ENCODE measurements around the gene PSEN1.
A peak's percentile ranks its signal among the peaks of the same experiment; 100 is the strongest.
"Not testable (repeated sequence)": the region's sequence is repeated elsewhere in the genome, so short reads cannot be mapped to it uniquely, and the experiment has no call there.

The PSEN1 gene

DNA sequence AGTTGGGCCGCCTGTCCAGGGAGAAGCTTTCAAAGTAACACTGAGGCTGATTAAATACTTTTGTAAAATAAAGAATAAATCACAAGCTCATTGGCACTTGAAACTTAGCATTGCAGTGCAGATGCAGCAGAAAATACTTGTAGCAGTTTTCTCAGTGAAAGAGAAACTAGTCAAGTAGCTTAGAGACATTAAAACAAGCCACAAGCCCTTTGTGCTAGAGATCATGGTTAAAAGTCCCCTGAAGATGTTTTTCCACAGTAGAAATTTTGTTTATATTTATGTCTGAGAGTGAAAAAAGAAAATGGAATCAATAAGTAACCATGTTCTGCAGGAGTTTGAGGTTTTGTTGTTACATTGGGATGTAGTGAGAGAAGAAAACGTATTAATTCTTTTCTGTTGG is 5.9 kb downstream of the PSEN1 start:
- CTCF ChIA-PET: no interaction called here
- Mint-ChIP-seq H3K9me3 (no peaks in the 10 kb centered on the region), H3K27me3 (no peaks in the 10 kb centered on the region), H3K4me1 (peaks cover 35% of the 10 kb centered on the region), H3K27ac (peak overlapping the region; percentile 66), H3K36me3 (peaks cover 21% of the 10 kb centered on the region), H3K4me3 (no peak overlapping the region)
- DNase-seq: no peak

DNA sequence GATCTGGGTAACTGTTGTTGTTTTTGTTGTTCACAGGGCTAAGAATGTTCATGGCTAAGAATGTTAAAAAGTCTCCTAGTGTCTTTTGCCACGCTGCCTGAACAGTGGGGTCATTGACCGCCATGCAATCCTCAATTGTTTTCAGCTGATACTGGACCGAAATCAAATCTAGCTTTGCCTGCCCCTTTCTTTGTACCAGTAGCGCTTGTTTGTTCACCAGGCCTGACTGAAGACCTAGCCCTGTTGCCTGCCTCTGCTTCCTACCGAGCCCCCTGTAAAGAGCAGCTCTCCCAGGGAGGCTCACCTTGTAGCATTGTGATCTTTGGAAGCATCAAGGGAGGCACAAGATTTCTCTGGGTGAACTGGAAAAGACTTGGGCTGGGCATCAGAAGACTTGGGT is 6.7 kb downstream of the PSEN1 start:
- Mint-ChIP-seq H3K9me3 (no peaks in the 10 kb centered on the region), H3K27me3 (no peaks in the 10 kb centered on the region), H3K4me3 (no peak overlapping the region), H3K27ac (no peak overlapping the region), H3K4me1 (peaks cover 30% of the 10 kb centered on the region), H3K36me3 (peaks cover 17% of the 10 kb centered on the region)
- CTCF ChIA-PET: interaction anchor here (0.6 kb wide), 1 partner anchor 24 kb away, joined by 3 read pairs; no protein-coding TSS in a partner anchor
- DNase-seq: no peak

DNA sequence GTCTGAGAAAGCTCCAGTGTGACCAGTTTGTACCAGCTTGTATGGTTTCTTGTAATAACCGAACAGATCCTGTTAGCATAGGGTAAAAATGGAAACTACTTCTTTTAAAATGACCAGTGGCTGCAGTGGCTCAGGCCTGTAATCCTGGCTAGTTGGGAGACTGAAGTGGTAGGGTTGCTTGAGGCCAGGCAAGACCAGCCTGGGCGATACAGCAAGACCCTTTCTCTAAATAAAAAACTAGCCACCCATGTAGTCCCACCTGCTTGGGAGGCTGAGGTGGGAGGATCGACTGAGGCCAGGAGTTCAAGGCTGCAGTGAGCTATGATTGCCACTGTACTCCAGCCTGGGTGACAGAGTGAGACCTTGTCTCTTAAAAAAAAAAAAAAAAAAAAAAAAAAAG is 7.3 kb downstream of the PSEN1 start:
- CTCF ChIA-PET: no interaction called here
- H3K9me3 Mint-ChIP-seq: no peaks in the 10 kb centered on the region
- DNase-seq: no peak
- peaks cover 23% of the 10 kb centered on the region for H3K36me3 Mint-ChIP-seq
- H3K4me1 Mint-ChIP-seq: peaks cover 30% of the 10 kb centered on the region
- no peak overlapping the region for H3K4me3 Mint-ChIP-seq
- no peaks in the 10 kb centered on the region for H3K27me3 Mint-ChIP-seq
- H3K27ac Mint-ChIP-seq: no peak overlapping the region

DNA sequence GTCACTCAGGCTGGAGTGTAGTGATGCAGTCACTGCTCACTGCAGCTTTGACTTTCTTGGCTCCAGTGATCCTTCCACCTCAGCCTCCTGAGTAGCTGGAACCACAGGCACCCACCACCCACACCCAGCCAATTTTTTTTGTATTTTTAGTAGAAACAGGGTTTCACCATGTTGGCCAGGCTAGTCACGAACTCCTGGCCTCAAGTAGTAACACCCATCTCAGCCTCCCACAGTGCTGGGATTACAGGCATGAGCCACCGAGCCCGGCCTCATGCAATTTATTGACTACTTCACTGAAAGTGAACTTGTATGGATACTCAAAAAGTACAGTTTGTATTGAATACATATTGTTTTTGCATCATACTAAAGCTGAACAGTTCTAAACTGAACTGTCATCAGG is 9.1 kb downstream of the PSEN1 start:
- Mint-ChIP-seq H3K4me3 (no peak overlapping the region), H3K4me1 (peaks cover 28% of the 10 kb centered on the region), H3K27me3 (no peaks in the 10 kb centered on the region), H3K36me3 (peaks cover 31% of the 10 kb centered on the region), H3K9me3 (no peaks in the 10 kb centered on the region), H3K27ac (no peak overlapping the region)
- no peak for DNase-seq
- CTCF ChIA-PET: no interaction called here

DNA sequence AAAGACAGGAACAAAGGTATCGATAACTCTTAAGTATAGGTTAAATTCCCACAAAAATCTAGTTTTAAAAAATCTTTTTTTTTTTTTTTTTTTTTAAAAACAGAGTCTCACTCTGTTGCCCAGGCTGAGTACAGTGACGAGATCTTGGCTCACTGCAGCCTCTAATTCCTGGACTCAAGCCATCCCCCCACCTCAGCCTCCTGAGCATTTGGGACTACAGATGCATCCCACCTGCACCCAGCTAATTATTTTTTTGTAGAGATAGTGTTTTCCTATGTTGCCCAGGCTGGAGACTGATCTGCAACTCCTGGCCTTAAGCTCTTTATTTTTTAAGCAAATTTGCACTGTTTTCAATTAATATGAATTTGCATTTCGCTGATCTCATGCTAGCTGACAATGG is 9.8 kb downstream of the PSEN1 start:
- H3K27ac Mint-ChIP-seq: no peak overlapping the region
- CTCF ChIA-PET: no interaction called here

DNA sequence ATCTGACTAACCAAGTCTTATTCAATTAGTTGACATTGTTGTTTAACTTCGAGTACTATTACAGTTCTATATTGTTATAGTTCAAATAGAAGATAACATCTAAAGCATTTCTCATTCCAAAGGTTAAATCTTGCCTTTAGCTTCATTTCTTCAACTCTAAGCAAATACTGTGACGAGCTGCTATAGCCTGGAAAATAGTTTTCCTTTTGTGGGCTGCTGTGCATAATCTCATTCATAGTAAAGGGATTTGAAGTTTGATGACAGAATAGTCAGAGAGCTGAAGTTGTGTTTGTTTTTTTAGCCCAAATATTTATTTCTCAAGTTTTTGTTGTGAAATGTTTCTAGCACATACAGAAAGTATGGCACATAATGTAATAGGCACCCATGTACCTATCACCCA is 13.4 kb downstream of the PSEN1 start:
- Mint-ChIP-seq H3K9me3 (no peaks in the 10 kb centered on the region), H3K4me1 (peaks cover 4% of the 10 kb centered on the region), H3K36me3 (peaks cover 31% of the 10 kb centered on the region), H3K27me3 (no peaks in the 10 kb centered on the region), H3K4me3 (no peak overlapping the region), H3K27ac (no peak overlapping the region)
- CTCF ChIA-PET: no interaction called here
- DNase-seq: no peak

More for the DNA sequence above, 9.8 kb downstream of the PSEN1 start:
- no peak for DNase-seq
- Mint-ChIP-seq H3K4me3 (no peak overlapping the region), H3K4me1 (peaks cover 21% of the 10 kb centered on the region), H3K27me3 (no peaks in the 10 kb centered on the region), H3K36me3 (peaks cover 26% of the 10 kb centered on the region), H3K9me3 (no peaks in the 10 kb centered on the region)

DNA sequence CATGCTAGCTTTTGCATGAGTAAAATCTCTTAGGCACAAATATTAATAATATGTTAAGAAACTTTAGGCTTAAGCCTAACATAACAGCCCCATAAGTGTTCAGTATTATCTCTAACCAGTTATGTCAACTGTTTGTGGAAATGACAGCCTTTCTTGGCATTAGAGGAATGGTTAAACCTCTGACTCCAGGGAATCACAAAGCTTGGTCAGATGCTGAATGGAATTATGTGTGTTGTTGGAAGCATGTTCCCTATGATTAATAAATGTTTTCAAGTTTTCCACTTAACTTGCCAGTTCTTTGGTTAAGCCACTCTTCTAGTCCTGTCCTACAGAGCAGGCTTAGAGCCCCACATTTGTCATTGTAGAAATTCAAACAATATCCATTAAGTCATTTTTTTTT is 17.0 kb downstream of the PSEN1 start:
- Mint-ChIP-seq H3K27ac (no peak overlapping the region), H3K36me3 (peaks cover 36% of the 10 kb centered on the region), H3K27me3 (no peaks in the 10 kb centered on the region), H3K9me3 (no peaks in the 10 kb centered on the region), H3K4me1 (no peaks in the 10 kb centered on the region), H3K4me3 (no peak overlapping the region)
- CTCF ChIA-PET: no interaction called here
- no peak for DNase-seq

DNA sequence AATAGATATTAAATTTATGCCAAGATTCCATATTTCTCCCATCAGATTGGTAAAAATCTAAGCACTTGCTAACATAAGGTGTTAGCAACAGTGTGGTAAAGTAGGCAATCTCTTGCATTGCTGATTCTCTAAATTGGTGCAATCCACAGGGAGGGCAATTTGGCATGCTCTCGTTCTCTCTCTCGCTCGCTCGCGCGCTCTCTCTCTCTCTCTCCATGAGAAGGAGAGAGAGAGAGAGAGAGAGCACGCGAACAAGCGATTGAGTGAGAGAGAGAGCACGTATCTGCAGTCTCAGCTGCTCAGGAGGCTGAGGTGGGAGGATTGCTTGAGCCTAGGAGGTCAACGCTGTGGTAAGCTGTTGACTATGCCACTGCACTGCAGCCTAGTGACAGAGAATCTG is 25.9 kb downstream of the PSEN1 start:
- Mint-ChIP-seq H3K4me1 (peaks cover 2% of the 10 kb centered on the region), H3K36me3 (peaks cover 46% of the 10 kb centered on the region), H3K27ac (no peak overlapping the region)

DNA sequence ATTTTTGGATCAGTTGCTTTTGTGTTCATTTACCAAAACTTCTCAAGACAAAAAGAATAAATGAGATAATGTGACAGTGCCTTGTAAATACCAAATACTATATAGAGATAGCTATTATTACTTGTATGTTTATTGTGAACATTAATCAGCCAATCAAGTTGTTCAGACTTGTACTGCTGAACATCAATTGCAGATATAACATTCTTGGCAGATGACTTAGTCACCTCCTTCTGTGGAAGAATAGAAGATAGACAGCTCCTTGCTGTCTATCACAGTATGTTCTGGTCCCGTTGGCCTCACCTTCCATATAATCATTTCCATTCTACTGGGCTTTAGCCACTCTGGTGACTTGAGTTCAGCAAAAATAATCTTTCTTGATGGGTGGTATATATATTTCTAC is 30.1 kb downstream of the PSEN1 start:
- Mint-ChIP-seq H3K36me3 (peaks cover 49% of the 10 kb centered on the region), H3K27ac (no peak overlapping the region), H3K27me3 (no peaks in the 10 kb centered on the region), H3K4me1 (no peaks in the 10 kb centered on the region), H3K9me3 (no peaks in the 10 kb centered on the region), H3K4me3 (no peak overlapping the region)
- DNase-seq: no peak
- CTCF ChIA-PET: no interaction called here

More for the DNA sequence above, 25.9 kb downstream of the PSEN1 start:
- Mint-ChIP-seq H3K27me3 (no peaks in the 10 kb centered on the region), H3K4me3 (no peak overlapping the region), H3K9me3 (no peaks in the 10 kb centered on the region)
- no peak for DNase-seq
- CTCF ChIA-PET: no interaction called here

DNA sequence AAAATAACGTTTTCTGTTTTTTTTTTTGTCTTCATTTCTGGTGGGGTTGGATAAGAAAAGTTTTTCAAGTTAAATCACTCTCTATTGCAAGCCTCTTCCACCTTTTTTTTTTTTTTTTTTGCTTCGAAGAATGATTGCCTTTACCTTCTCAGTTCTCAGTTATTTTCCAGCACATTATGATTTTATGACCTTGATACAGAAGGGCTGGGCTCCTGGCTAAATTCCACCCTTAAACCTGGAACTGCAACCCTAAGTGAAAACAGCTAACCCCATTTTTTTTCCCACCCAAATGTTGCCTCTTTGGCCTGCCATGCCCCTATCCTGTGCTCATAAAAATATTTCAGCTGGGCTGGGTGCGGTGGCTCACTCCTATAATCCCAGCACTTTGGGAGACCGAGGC is 31.4 kb downstream of the PSEN1 start:
- Mint-ChIP-seq H3K4me1 (no peaks in the 10 kb centered on the region), H3K9me3 (no peaks in the 10 kb centered on the region), H3K27me3 (no peaks in the 10 kb centered on the region), H3K4me3 (no peak overlapping the region), H3K36me3 (peaks cover 54% of the 10 kb centered on the region), H3K27ac (no peak overlapping the region)
- DNase-seq: no peak
- CTCF ChIA-PET: interaction anchor here (0.7 kb wide), 2 partner anchors 21 to 25 kb away, joined by 3 to 6 read pairs; no protein-coding TSS in a partner anchor

DNA sequence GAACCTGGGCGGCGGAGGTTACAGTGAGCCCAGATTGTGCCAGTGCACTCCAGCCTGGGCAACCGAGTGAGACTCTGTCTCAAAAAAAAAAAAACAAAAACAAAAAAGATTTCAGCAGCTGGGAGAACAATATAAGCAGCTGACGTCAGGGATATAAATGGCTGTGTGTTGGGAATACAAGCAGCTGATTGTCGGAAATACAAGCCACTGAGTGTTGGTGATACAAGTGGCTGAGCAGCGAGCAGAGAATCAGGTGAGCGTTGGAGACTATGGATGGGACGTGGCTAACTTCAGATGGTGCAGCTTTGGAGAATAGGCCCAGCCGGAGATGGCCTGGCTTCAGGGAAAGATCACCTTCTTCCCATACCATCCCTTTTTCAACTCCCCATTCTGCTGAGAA is 32.0 kb downstream of the PSEN1 start:
- no peaks in the 10 kb centered on the region for H3K9me3 Mint-ChIP-seq
- CTCF ChIA-PET: no interaction called here
- H3K27me3 Mint-ChIP-seq: no peaks in the 10 kb centered on the region
- H3K4me3 Mint-ChIP-seq: no peak overlapping the region
- H3K4me1 Mint-ChIP-seq: no peaks in the 10 kb centered on the region
- no peak overlapping the region for H3K27ac Mint-ChIP-seq
- DNase-seq: no peak
- peaks cover 56% of the 10 kb centered on the region for H3K36me3 Mint-ChIP-seq

DNA sequence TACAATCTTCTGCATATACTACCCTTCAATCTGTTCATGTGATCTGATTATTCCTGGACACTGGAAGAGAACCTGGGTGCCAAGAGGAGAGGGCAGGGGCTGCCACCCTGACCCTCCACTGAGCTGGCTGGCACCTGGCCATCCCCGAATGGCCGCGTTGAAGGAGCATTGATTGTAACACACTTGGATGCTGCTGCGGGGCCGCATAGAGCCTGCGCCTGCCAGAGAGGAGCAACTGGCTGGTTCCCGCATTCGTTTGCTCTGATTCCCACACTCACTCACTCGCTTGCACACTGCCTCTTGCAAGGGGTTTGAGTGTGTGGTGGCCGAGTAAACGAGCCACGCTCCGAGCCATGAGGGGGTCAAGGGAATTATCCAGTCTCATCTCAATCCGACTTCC is 32.4 kb downstream of the PSEN1 start:
- DNase-seq: no peak
- Mint-ChIP-seq H3K36me3 (peaks cover 56% of the 10 kb centered on the region), H3K4me3 (no peak overlapping the region), H3K27me3 (no peaks in the 10 kb centered on the region), H3K27ac (no peak overlapping the region), H3K4me1 (no peaks in the 10 kb centered on the region), H3K9me3 (no peaks in the 10 kb centered on the region)
- CTCF ChIA-PET: no interaction called here

DNA sequence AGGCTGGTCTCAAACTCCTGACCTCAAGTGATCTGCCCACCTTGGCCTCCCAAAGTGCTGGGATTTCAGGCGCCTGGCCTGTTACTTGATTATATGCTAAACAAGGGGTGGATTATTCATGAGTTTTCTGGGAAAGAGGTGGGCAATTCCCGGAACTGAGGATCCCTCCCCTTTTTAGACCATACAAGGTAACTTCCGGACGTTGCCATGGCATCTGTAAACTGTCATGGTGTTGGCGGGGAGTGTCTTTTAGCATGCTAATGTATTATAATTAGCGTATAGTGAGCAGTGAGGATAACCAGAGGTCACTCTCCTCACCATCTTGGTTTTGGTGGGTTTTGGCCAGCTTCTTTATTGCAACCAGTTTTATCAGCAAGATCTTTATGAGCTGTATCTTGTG is 33.5 kb downstream of the PSEN1 start:
- H3K4me3 Mint-ChIP-seq, H3K27ac Mint-ChIP-seq, DNase-seq, CTCF ChIA-PET, H3K9me3 Mint-ChIP-seq, H3K27me3 Mint-ChIP-seq, H3K4me1 Mint-ChIP-seq: not testable (repeated sequence)
- H3K36me3 Mint-ChIP-seq: peaks cover 53% of the 10 kb centered on the region

DNA sequence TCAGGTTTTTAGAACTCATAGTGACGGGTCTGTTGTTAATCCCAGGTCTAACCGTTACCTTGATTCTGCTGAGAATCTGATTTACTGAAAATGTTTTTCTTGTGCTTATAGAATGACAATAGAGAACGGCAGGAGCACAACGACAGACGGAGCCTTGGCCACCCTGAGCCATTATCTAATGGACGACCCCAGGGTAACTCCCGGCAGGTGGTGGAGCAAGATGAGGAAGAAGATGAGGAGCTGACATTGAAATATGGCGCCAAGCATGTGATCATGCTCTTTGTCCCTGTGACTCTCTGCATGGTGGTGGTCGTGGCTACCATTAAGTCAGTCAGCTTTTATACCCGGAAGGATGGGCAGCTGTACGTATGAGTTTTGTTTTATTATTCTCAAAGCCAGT is 34.4 kb downstream of the PSEN1 start:
- H3K4me1 Mint-ChIP-seq: no peaks in the 10 kb centered on the region
- H3K36me3 Mint-ChIP-seq: peaks cover 53% of the 10 kb centered on the region
- H3K27ac Mint-ChIP-seq: no peak overlapping the region
- no peaks in the 10 kb centered on the region for H3K9me3 Mint-ChIP-seq
- CTCF ChIA-PET: no interaction called here
- no peaks in the 10 kb centered on the region for H3K27me3 Mint-ChIP-seq
- H3K4me3 Mint-ChIP-seq: no peak overlapping the region
- no peak for DNase-seq

DNA sequence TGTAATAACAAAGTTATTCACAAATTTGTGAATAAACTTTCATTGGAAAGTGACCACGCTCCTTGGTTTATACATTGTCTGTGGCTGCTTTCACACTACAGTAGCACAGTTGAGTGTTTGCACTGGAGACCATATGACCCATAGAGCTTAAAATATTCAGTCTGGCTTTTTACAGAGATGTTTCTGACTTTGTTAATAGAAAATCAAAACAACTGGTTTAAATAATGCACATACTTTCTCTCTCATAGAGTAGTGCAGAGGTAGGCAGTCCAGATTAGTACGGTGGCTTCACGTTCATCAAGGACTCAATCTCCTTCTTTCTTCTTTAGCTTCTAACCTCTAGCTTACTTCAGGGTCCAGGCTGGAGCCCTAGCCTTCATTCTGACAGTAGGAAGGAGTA is 36.2 kb downstream of the PSEN1 start:
- no peak overlapping the region for H3K27ac Mint-ChIP-seq
- H3K36me3 Mint-ChIP-seq: peaks cover 61% of the 10 kb centered on the region

More for the DNA sequence above, 36.2 kb downstream of the PSEN1 start:
- no peaks in the 10 kb centered on the region for H3K27me3 Mint-ChIP-seq
- no peak overlapping the region for H3K4me3 Mint-ChIP-seq
- H3K4me1 Mint-ChIP-seq: no peaks in the 10 kb centered on the region
- DNase-seq: no peak
- H3K9me3 Mint-ChIP-seq: no peaks in the 10 kb centered on the region
- CTCF ChIA-PET: interaction anchor here (0.6 to 2.3 kb wide), 6 partner anchors 36 to 867 kb away, joined by 3 to 46 read pairs (median 3); partner anchors contain the start of gene PSEN1
